Measurements from ENCODE around the gene FBXW7.

- TF ChIP-seq CTCF (IDR thresholded peaks at IDR 0.05) (no peak), POLR2A (IDR thresholded peaks at IDR 0.05) (no peak)
These were observed 57.2 kb downstream of the FBXW7 start for GRCh38 chr4:152478461-152479237.
